Right lobe of liver (tissue), 6 donors: ENCODE measurements around the gene ACTN2. TPM values are rescaled to one million over a fixed set of nuclear protein-coding genes. Genes with fewer than 3 reads are reported as not detected.

Experiments
- ATAC-seq, 4 donors: fragments of 200-7000 bp; cut with Tn5 transposase; one replicate each; pipeline ENCODE4 v1.9.1; 2020; ENCODE audit warnings: mild to moderate bottlenecking in 4 of 4, moderate library complexity in 4 of 4
- DNase-seq, 3 donors: peaks; one replicate each; pipeline ENCODE4 v3.0.0-alpha.2; 2020
- H3K27ac ChIP-seq, 3 donors: fragments of 200-600 bp; one replicate each; pipeline ENCODE4 v1.8.0; 2022
- H3K27me3 ChIP-seq, 2 donors: fragments of 200-600 bp; one replicate each; pipeline ENCODE4 v1.8.0; 2022
- H3K36me3 ChIP-seq, 4 donors: fragments of 200-600 bp; sonication (generic) in 1 of 4; one replicate each; pipeline versions ENCODE4 v1.5.1 to v1.8.0; 2017 to 2022; ENCODE audit warnings: control low read depth in 1 of 4
- H3K4me1 ChIP-seq, 4 donors: fragments of 200-600 bp; sonication (generic) in 1 of 4; one replicate each; pipeline versions ENCODE4 v1.5.1 to v1.8.0; 2017 to 2022; ENCODE audit warnings: control low read depth in 1 of 4
- H3K4me3 ChIP-seq, 3 donors: fragments of 200-600 bp; one replicate each; pipeline ENCODE4 v1.8.0; 2022
- H3K9me3 ChIP-seq, 4 donors: fragments of 200-600 bp; sonication (generic) in 1 of 4; one replicate each; pipeline versions ENCODE4 v1.5.1 to v1.8.0; 2017 to 2022; ENCODE audit warnings: control low read depth in 1 of 4
- CTCF ChIP-seq, 4 donors: fragments of 200-600 bp in 3 of 4; fragments of 450-650 bp in 1 of 4; IDR thresholded peaks; one replicate each; pipeline versions ENCODE4 v1.5.1 to v1.8.0; 2016 to 2022; ENCODE audit warnings: antibody characterized with exemption in 4 of 4, mild to moderate bottlenecking in 2 of 4
- POLR2A ChIP-seq: fragments of 450-650 bp; IDR thresholded peaks from one replicate; pipeline ENCODE4 v1.6.1; 2017; ENCODE audit warnings: antibody characterized with exemption, mild to moderate bottlenecking
- WGBS: methylation state at CpG from one replicate; pipeline ENCODE4 v1.1.6; 2018; ENCODE audit warnings: low coverage, low lambda C conversion rate; ENCODE audit not compliant: insufficient coverage; ENCODE audit errors: missing lambda C conversion rate; 5-methylcytosine and 5-hydroxymethylcytosine counted together
- intact Hi-C, 2 donors: fragments of 100-400 bp; cut with DNase I; formaldehyde crosslinking; loops; one replicate each; pipeline versions ENCODE4 v1.11.2 to v1.14.1; 2022
- total RNA-seq, 6 experiments: library from RNA; depleted of rRNA in 2 of 6; stranded (reverse); fragments of >200 nt in 2 of 6; fragmentation: NEBNext Ultra II Directional in 3 of 6; extraction: Animal tissue kit (Norgen Biotek cat#: 25700) in 3 of 6; gene quantifications; one replicate each; pipeline versions ENCODE4 v1.1.0 to v1.2.4, GENCODE V29; 2016 to 2023
- donor health status: DM: no; HTN: yes; CAD: no.
- donor health status: DM: no; HTN: no; CAD: no.
- donor health status: DM: no; HTN: no; CAD: no.
- donor health status: DM: no; HTN: yes; CAD: no.
- donor health status: DM: no; HTN: yes; CAD: no.

The ACTN2 gene
- total RNA-seq, 6 experiments from 2014 or later: 0.29 to 1.4 (median 0.58) TPM; not detected in 1

GRCh38 chr1:236753964-236754363, 67.7 kb downstream of the ACTN2 start:
- Histone ChIP-seq H3K36me3 (no peaks in the 10 kb centered on the region), H3K4me1 (no peaks in the 10 kb centered on the region), H3K4me3 (no peak overlapping the region), H3K9me3 (no peaks in the 10 kb centered on the region), H3K27me3 (no peaks in the 10 kb centered on the region), H3K27ac (no peak overlapping the region)
- ATAC-seq (no peak), DNase-seq (no peak)
- TF ChIP-seq CTCF (IDR thresholded peaks at IDR 0.05) (no peak), POLR2A (no peak)
- intact Hi-C loops: no loop called here
- WGBS: 68% methylated on average over 10 of the region's 14 CpGs

- 76% methylated on average over 18 of the region's 18 CpGs for WGBS
Measured at GRCh38 chr1:236754525-236755210, 68.4 kb downstream of the ACTN2 start.

GRCh38 chr1:236757640-236758039, 71.3 kb downstream of the ACTN2 start:
- DNase-seq: no peak
- TF ChIP-seq CTCF (IDR thresholded peaks at IDR 0.05) (no peak), POLR2A (no peak)
- intact Hi-C loops: loop anchor here in 1 of 2 donors (5.0 kb wide), 1 partner anchor 110 kb away; no protein-coding TSS in a partner anchor
- H3K4me3 ChIP-seq: no peak overlapping the region
- ATAC-seq: no peak
- no peaks in the 10 kb centered on the region for H3K27me3 ChIP-seq
- H3K4me1 ChIP-seq: peaks cover 0 to 15% (median 6%) of the 10 kb centered on the region in 4 donors
- no peaks in the 10 kb centered on the region for H3K36me3 ChIP-seq
- H3K9me3 ChIP-seq: no peaks in the 10 kb centered on the region
- 60% methylated on average over 2 of the region's 2 CpGs for WGBS
- no peak overlapping the region for H3K27ac ChIP-seq

More at GRCh38 chr1:236754525-236755210, 68.4 kb downstream of the ACTN2 start:
- Histone ChIP-seq H3K27ac (no peak overlapping the region), H3K36me3 (no peaks in the 10 kb centered on the region), H3K27me3 (no peaks in the 10 kb centered on the region), H3K9me3 (no peaks in the 10 kb centered on the region), H3K4me3 (no peak overlapping the region), H3K4me1 (no peaks in the 10 kb centered on the region)
- no peak for DNase-seq
- intact Hi-C loops: loop anchor here in 1 of 2 donors (5.0 kb wide), 1 partner anchor 113 kb away; no protein-coding TSS in a partner anchor
- TF ChIP-seq POLR2A (no peak), CTCF (IDR thresholded peaks at IDR 0.05) (no peak)
- no peak for ATAC-seq

- Histone ChIP-seq H3K4me1 (peaks cover 0 to 15% (median 6%) of the 10 kb centered on the region in 4 donors), H3K27ac (no peak overlapping the region), H3K9me3 (no peaks in the 10 kb centered on the region), H3K27me3 (no peaks in the 10 kb centered on the region), H3K36me3 (no peaks in the 10 kb centered on the region), H3K4me3 (no peak overlapping the region)
- peak in 3 of 4 donors; percentile 62 to 67 (median 63) for ATAC-seq
- 33% methylated on average over 3 of the region's 3 CpGs for WGBS
- no peak for TF ChIP-seq POLR2A
- peak; percentile 62 to 76 (median 68) for TF ChIP-seq CTCF (IDR thresholded peaks at IDR 0.05)
- intact Hi-C loops: loop anchor here in 1 of 2 donors (5.0 kb wide), 1 partner anchor 108 kb away; no protein-coding TSS in a partner anchor
- no peak for DNase-seq
Measured at GRCh38 chr1:236759252-236759859, 73.1 kb downstream of the ACTN2 start.
